ENCODE results near the gene TPPP2. TPM values are rescaled to one million over a fixed set of nuclear protein-coding genes. Genes with fewer than 3 reads are reported as not detected.

TPPP2 gene
- total RNA-seq, 1 experiment from 2014 or later, result not detected

DNA sequence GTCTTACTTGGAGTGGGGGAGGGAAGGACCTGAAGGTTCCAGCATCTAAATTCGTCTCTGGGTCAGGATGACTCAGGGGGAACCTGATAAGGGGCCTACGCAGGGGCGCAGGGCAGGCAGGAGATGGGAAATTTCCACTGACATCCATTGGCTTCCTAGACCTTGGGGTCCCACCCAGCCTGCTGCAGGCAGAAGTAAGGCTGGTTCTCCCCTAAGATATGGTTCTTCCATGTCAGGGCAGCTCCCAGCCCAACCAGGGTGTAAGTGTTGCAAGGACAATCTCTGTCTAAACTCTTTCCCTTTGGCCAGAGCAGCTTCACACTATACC lies 3.1 kb upstream of the TPPP2 start:
- POLR2A ChIA-PET (ENCODE audit: unreplicated experiment), result no interaction called here
- TF ChIP-seq CTCF (conservative IDR thresholded peaks at IDR 0.05) (no peak), EZH2 (IDR thresholded peaks at IDR 0.05; ENCODE audit: low read depth) (no peak)
- no TSS peak for BruUV-seq (replicated peaks)

GRCh38 chr14:21030531-21030930 lies 514 bp downstream of the TPPP2 start:
- H3K4me1 ChIP-seq (replicated peaks; ENCODE audit: insufficient read depth), result no peaks in the 10 kb centered on the region
- no peaks in the 10 kb centered on the region; the same call in 1 of the 2 replicates for H3K27me3 ChIP-seq (ENCODE audit: insufficient read depth, low read depth)
- no peak overlapping the region for H2AFZ ChIP-seq
- ChIA-PET POLR2A (ENCODE audit: unreplicated experiment) (no interaction called here), CTCF (no interaction called here)
- H3K4me2 ChIP-seq, result no peak overlapping the region
- BruUV-seq (replicated peaks), result no TSS peak
- no peak overlapping the region for H3K4me3 ChIP-seq
- DNase-seq, result no peak
- H3K27ac ChIP-seq, result no peak overlapping the region
- H3K9me2 ChIP-seq (ENCODE audit: insufficient read depth), result no peaks in the 10 kb centered on the region
- intact Hi-C loops (cut with micrococcal nuclease; ENCODE audit: unreplicated experiment), result no loop called here
- H4K20me1 ChIP-seq (ENCODE audit: insufficient read depth), result no peaks in the 10 kb centered on the region
- TF ChIP-seq EZH2 (IDR thresholded peaks at IDR 0.05; ENCODE audit: low read depth), result no peak
- TF ChIP-seq CTCF (conservative IDR thresholded peaks at IDR 0.05), result no peak
- no peaks in the 10 kb centered on the region for H3K9me3 ChIP-seq (ENCODE audit: insufficient read depth, low read depth)
- H3K79me2 ChIP-seq (ENCODE audit: low read depth), result no peaks in the 10 kb centered on the region
- H3K36me3 ChIP-seq (ENCODE audit: low read depth), result no peaks in the 10 kb centered on the region
- no peaks in the 10 kb centered on the region for H3F3A ChIP-seq (ENCODE audit: insufficient read depth, low read depth)

More for the DNA sequence above, 3.1 kb upstream of the TPPP2 start:
- Histone ChIP-seq H3K27me3 (ENCODE audit: insufficient read depth, low read depth) (no peaks in the 10 kb centered on the region), H3K36me3 (ENCODE audit: low read depth) (no peaks in the 10 kb centered on the region), H3F3A (ENCODE audit: insufficient read depth, low read depth) (no peaks in the 10 kb centered on the region), H3K4me1 (replicated peaks; ENCODE audit: insufficient read depth) (0 out of 2 replicates have a peak, but pooled peaks cover 6% of the 10 kb centered on the region), H3K9me2 (ENCODE audit: insufficient read depth) (no peaks in the 10 kb centered on the region), H3K4me2 (no peak overlapping the region), H3K79me2 (ENCODE audit: low read depth) (no peaks in the 10 kb centered on the region), H3K27ac (no peak overlapping the region), H4K20me1 (ENCODE audit: insufficient read depth) (no peaks in the 10 kb centered on the region), H3K4me3 (no peak overlapping the region), H2AFZ (no peak overlapping the region), H3K9me3 (ENCODE audit: insufficient read depth, low read depth) (no peaks in the 10 kb centered on the region)
- intact Hi-C loops (cut with micrococcal nuclease; ENCODE audit: unreplicated experiment), result no loop called here
- CTCF ChIA-PET, result no interaction called here
- no peak for DNase-seq

DNA sequence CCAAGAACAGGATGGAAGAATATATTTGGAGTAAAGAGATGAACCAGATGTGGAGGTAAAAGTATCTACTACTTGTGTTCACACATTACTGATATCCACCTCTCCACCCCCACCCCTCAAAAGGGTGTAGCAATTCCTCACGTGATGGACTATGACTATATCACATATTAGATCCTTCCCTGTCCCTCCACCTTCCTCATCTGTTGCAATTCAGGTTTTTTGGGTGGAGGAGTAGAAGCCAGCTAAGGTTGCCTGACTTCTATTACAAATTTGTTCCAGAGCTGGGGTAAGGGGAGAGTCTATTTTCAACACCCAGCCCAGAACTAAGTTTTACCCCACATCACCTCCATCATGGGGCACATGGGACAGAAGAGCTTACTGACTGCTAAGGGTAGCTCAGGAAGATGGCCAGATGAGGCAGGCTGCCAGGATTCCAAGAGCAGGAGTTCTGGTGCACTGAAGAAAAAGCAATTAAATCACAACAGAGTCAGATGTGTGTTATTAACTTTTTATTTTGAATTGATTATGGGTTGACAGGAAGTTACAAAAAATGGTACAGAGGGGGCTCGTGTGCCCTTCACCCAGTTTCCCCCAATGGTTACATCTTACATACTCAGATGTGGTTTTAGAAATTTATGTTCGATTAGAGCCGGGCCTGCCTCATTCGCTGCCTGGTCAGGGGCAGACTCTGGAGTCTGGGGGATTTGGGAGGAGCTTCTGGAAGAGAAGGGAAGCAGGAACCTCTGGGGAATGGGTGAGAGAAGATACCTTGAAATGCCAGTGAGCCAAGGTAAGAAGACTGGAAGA lies 2.5 kb downstream of the TPPP2 start:
- POLR2A ChIA-PET (ENCODE audit: unreplicated experiment), result interaction anchor here (0.6 kb wide), 1 partner anchor 18 kb away, joined by 6 read pairs; no protein-coding TSS in a partner anchor
- Histone ChIP-seq H3K36me3 (ENCODE audit: low read depth) (no peaks in the 10 kb centered on the region), H3F3A (ENCODE audit: insufficient read depth, low read depth) (no peaks in the 10 kb centered on the region), H3K79me2 (ENCODE audit: low read depth) (no peaks in the 10 kb centered on the region), H3K4me3 (no peak overlapping the region), H3K27me3 (ENCODE audit: insufficient read depth, low read depth) (no peaks in the 10 kb centered on the region; the same call in 1 of the 2 replicates), H3K9me2 (ENCODE audit: insufficient read depth) (no peaks in the 10 kb centered on the region), H3K27ac (no peak overlapping the region), H3K4me2 (no peak overlapping the region), H2AFZ (no peak overlapping the region), H3K9me3 (ENCODE audit: insufficient read depth, low read depth) (no peaks in the 10 kb centered on the region), H3K4me1 (replicated peaks; ENCODE audit: insufficient read depth) (no peaks in the 10 kb centered on the region), H4K20me1 (ENCODE audit: insufficient read depth) (no peaks in the 10 kb centered on the region)
- intact Hi-C loops (cut with micrococcal nuclease; ENCODE audit: unreplicated experiment), result no loop called here
- CTCF ChIA-PET, result no interaction called here
- TF ChIP-seq EZH2 (IDR thresholded peaks at IDR 0.05; ENCODE audit: low read depth) (no peak), CTCF (conservative IDR thresholded peaks at IDR 0.05) (no peak)
- no peak for DNase-seq
- no TSS peak for BruUV-seq (replicated peaks)
